ENCODE results near the gene MYF6. TPM values are rescaled to one million over a fixed set of nuclear protein-coding genes. Genes with fewer than 3 reads are reported as not detected.

MYF6 gene
- polyA plus RNA-seq, 3 donors = not detected

DNA sequence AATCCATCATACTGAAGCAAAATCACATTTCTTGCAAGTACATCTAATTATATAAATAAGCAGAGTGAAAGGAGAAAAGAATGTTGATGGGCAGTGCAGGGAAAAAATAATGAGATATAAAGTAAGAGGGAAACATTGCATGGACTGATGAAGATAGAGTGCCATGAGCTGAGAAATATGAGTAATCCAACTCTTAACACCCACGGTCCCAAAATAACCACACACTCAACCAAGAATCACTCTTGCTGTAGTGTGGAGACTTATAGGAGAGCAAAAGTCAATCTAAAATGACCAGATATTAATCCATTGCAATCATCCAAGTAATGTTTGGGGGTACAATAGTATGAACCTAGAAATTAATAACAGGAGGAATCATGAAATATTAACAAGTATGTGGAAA is 49.4 kb downstream of the MYF6 start:
- no peaks in the 10 kb centered on the region for H3K9me3 Mint-ChIP-seq
- no peak overlapping the region for H3K27ac ChIP-seq (ENCODE audit: low read depth in 1 of 2, low read length in 2 of 2)
- H3K36me3 ChIP-seq (replicated peaks in 1 of 2; ENCODE audit: control insufficient read depth in 1 of 2, insufficient read depth in 2 of 2, low read length in 2 of 2) = no peaks in the 10 kb centered on the region
- H3K4me1 Mint-ChIP-seq = no peaks in the 10 kb centered on the region
- no peak overlapping the region for H3K4me2 ChIP-seq (replicated peaks; ENCODE audit: extremely low read depth, low read length, poor library complexity, severe bottlenecking)
- H4K20me1 ChIP-seq (ENCODE audit: insufficient read depth, low read length) = no peaks in the 10 kb centered on the region
- no peaks in the 10 kb centered on the region for H3K79me2 ChIP-seq (ENCODE audit: insufficient read depth, low read length)
- no peak overlapping the region for H2AFZ ChIP-seq (ENCODE audit: insufficient read depth, low read depth, low read length, poor library complexity, severe bottlenecking)
- no CpG with 5 or more reads among the region's 1 CpG for WGBS (ENCODE audit: insufficient coverage)
- peaks cover 4 to 17% (median 12%) of the 10 kb centered on the region in 3 donors for H3K27me3 Mint-ChIP-seq (ENCODE audit: low read depth in 3 of 3)
- intact Hi-C loops (cut with micrococcal nuclease) = no loop called here
- no peak overlapping the region for H3K9ac ChIP-seq (ENCODE audit: insufficient read depth, low read length, poor library complexity, severe bottlenecking)
- H3K4me3 Mint-ChIP-seq = no peak overlapping the region
- no peak for DNase-seq
- no peak overlapping the region for H3K27ac Mint-ChIP-seq
- TF ChIP-seq, protein P1, sequence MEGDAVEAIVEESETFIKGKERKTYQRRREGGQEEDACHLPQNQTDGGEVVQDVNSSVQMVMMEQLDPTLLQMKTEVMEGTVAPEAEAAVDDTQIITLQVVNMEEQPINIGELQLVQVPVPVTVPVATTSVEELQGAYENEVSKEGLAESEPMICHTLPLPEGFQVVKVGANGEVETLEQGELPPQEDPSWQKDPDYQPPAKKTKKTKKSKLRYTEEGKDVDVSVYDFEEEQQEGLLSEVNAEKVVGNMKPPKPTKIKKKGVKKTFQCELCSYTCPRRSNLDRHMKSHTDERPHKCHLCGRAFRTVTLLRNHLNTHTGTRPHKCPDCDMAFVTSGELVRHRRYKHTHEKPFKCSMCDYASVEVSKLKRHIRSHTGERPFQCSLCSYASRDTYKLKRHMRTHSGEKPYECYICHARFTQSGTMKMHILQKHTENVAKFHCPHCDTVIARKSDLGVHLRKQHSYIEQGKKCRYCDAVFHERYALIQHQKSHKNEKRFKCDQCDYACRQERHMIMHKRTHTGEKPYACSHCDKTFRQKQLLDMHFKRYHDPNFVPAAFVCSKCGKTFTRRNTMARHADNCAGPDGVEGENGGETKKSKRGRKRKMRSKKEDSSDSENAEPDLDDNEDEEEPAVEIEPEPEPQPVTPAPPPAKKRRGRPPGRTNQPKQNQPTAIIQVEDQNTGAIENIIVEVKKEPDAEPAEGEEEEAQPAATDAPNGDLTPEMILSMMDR (IDR thresholded peaks at IDR 0.05) = no peak
- no peaks in the 10 kb centered on the region for H3K36me3 Mint-ChIP-seq
- H3K9me3 ChIP-seq (replicated peaks in 1 of 2; ENCODE audit: control insufficient read depth in 1 of 2, insufficient read depth in 1 of 2, low read length in 2 of 2) = no peaks in the 10 kb centered on the region
- no peak overlapping the region for H3K4me3 ChIP-seq (replicated peaks in 1 of 3; ENCODE audit: low read depth in 2 of 3, low read length in 3 of 3)
- peaks cover 0 to 4% of the 10 kb centered on the region in 2 donors for H3K27me3 ChIP-seq (ENCODE audit: control insufficient read depth in 2 of 2, insufficient read depth in 2 of 2, low read length in 2 of 2)
- no peaks in the 10 kb centered on the region for H3K4me1 ChIP-seq (ENCODE audit: control insufficient read depth in 1 of 2, insufficient read depth in 2 of 2, low read length in 2 of 2)

Other genes with a start within 250 kb of the MYF6 start
- not detected for gene MYF5, start 9.3 kb downstream of the MYF6 start, polyA plus RNA-seq
- 10 to 100 TPM in 2 of 3 donors, 1 to 10 TPM in 1; 8.0 to 16.6 (median 15.2) TPM for gene LIN7A, start 230.3 kb downstream of the MYF6 start, polyA plus RNA-seq

Measured in CD14-positive monocyte (primary cell).